Stimulated activated CD8-positive, alpha-beta memory T cell treated with anti-CD3 and anti-CD28 coated beads, Interleukin-15, amount 100 ng/mL, for 48 hours (primary cell): ENCODE data around the gene INO80B.
"Not testable (repeated sequence)": the region's sequence is repeated elsewhere in the genome, so short reads cannot be mapped to it uniquely, and the experiment has no call there.

Source experiments
- DNase-seq, 2 donors: peaks; one replicate each; pipeline ENCODE4 v3.0.0-alpha.2; 2020; ENCODE audit warnings: low read depth in 2 of 2

The INO80B gene

DNA sequence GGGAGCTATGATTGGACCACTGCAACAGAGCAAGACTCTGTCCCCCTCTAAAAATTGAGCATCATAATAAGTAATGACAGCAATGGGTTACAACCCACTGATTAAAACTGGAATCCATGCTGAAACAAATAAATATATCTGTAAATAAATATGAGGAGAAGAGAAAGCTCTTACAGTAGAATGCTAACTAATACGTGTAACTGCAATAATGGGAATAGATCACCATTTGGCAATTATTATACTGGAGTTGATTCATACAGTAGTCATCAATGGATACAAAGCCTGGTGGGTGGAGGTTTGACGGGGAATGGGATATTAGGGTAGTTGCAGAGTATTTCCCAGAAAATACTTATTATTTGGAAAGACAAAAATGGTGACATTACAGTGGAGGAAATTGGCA lies 6.1 kb upstream of the INO80B start:
- DNase-seq = no peak

GRCh38 chr2:74450570-74451190 lies 4.2 kb upstream of the INO80B start:
- no peak for DNase-seq

DNA sequence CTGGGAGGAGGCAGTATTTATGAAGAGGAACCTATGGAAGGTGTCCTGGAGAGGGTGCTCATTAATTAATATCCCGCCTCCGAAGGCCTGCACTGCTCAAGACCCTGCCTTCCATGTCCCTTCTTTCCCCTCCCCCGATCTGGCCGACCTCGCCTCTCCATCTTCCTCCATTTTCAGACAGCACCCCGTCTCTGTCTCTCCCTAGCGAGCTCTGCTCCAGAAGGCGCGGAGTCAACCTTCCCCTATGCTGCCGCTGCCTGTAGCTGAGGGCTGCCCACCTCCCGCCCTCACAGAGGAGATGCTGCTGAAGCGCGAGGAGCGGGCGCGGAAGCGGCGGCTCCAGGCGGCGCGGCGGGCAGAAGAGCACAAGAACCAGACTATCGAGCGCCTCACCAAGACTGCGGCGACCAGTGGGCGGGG lies 2.3 kb downstream of the INO80B start:
- DNase-seq = no peak

DNA sequence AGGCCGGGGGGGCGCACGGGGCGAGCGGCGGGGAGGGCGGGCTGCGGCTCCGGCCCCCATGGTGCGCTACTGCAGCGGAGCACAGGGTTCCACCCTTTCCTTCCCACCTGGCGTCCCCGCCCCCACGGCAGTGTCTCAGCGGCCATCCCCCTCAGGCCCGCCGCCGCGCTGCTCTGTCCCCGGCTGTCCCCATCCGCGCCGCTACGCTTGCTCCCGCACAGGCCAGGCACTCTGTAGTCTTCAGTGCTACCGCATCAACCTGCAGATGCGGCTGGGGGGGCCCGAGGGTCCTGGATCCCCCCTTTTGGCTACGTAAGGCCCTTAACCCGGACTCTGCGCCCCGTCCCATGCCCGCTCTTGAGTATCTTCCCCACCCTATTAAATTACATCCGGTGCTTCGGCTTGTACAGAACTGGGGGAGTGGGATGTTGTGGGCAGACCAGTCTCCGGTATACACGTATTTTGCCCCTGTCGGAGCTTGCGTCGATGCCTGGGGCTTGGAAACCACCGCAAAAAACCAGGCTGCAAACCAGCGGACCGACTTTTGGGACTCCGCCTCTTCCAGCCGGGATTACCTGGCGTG lies 2.8 kb downstream of the INO80B start:
- peak; percentile 79 to 80 for DNase-seq

- DNase-seq = peak; percentile 99
Measured at GRCh38 chr2:74458132-74458937, 3.4 kb downstream of the INO80B start, which contains the start of gene WBP1. WBP1 (plus strand) TSS chr2:74458438; CDS start chr2:74458603, 165 bp downstream.

DNA sequence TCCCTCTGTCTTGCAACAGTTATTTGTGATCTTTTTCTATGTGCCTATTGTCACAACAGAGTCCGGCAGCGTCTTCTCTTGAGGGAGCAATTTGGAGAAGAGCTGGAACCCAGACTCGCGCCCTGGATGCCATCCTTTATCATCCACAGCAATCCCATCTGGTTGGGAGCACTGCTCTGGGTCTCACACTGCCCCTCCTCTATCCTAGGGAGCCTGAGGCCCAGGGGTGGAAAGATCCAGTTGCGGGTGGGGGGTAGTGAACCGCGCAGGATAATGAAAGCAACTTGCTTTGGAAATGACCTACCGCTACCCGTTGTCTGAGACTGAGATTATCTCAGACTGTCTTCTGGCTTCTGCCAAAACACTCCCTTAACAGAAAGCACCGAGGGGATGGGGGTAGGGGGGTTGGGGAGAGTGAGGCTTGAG lies 4.1 kb downstream of the INO80B start:
- no peak for DNase-seq

DNA sequence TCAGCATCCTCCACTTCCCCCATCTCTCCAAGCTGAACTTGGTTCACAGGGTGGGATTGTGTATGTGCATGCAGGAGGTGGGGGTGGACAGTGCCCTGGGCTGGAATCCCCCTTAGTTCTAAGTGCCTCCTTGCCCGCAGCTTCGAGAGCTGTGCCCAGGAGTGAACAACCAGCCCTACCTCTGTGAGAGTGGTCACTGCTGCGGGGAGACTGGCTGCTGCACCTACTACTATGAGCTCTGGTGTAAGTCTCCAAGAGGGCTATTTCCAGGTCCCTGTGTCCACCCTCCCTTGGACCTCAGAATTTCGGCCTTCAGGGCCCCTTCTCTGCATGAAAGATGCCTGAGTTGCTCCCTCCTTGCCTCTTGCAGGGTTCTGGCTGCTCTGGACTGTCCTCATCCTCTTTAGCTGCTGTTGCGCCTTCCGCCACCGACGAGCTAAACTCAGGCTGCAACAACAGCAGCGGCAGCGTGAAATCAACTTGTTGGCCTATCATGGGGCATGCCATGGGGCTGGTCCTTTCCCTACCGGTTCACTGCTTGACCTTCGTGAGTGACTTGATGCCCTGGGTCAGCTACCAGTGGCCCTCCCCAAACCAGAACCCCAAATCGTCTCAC lies 4.7 kb downstream of the INO80B start:
- DNase-seq = not testable (repeated sequence)

DNA sequence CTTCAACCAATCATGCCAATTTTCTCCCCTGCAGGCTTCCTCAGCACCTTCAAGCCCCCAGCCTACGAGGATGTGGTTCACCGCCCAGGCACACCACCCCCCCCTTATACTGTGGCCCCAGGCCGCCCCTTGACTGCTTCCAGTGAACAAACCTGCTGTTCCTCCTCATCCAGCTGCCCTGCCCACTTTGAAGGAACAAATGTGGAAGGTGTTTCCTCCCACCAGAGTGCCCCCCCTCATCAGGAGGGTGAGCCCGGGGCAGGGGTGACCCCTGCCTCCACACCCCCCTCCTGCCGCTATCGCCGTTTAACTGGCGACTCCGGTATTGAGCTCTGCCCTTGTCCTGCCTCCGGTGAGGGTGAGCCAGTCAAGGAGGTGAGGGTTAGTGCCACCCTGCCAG lies 5.3 kb downstream of the INO80B start:
- not testable (repeated sequence) for DNase-seq

DNA sequence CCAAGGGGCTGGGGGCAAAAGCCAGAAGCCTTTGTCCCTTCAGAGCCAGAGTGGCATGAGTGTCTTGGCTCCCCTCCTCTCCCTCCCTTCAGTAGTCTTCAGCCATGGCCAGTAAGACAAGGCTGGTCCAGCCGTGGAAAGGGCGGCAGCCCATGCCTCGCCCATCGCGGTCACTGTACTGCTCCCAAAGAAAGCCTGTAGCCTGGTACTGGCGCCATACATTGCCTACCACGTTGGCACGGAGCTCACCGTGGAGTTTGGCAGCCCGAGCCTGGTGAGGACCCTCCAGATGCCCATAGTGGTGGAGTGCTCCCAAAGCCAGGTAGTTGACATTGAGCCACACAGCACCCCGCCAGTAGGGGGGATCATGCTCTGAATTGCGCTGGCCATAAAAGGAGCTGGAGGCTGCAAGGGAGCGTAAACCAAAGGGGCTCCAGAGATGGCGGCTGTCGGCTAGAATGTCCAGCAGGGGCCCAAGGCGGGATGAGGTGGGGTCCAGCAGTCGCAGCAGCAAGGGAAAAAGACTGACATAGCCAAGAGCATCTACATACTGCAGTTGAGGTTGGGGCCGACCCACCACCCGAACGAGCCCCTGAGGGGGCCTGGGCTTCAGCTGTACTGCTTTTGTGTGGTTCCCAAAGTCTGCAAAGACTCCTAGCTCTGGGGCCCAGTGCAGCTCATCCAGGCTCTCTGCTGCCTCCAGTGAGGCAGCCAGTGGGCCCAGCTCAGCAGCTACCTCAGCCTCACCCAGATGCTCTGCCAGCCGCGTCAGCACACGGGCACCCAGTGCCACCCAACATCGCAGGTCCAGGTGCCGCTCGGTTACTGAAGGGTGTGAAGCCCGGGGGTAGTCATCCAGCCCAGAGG lies 6.5 kb downstream of the INO80B start:
- no peak for DNase-seq

DNA sequence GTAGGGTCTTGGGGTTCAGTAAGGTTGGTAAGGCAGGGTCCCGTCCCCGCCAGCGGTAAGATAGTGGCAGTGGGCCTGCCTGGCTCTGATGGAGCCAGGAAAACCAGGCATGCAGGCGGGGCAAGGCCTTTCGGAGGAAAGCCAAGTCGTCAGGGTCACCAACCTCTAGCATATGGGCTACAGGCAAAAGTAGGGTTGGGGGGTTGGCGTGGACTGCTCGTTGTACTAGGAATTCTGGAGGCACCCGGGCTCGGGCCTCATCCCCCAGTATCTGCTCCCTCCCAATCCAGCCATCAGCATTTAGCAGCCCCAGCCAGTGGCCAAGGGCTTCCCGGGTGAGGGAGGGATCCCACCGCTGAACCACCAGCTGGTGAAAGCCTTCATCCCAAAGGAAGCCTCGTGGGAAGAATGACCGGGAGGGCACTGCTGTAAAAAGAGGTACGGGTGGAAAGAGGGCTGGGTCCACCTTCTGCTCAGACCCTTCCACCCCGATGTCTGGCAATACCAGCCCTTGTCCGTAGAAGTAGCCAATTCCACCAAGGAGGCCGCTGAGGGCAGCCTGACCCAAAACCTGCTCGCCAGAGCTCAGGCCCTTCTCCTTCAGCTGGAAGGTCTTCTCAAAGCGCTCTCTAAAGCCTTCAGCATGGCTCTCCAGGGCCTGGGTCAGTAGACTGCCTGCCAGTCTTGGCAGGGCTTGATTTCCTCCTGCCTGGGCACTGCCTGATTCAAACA lies 7.3 kb downstream of the INO80B start:
- no peak for DNase-seq

GRCh38 chr2:74462786-74463105 lies 7.9 kb downstream of the INO80B start:
- DNase-seq = no peak

DNA sequence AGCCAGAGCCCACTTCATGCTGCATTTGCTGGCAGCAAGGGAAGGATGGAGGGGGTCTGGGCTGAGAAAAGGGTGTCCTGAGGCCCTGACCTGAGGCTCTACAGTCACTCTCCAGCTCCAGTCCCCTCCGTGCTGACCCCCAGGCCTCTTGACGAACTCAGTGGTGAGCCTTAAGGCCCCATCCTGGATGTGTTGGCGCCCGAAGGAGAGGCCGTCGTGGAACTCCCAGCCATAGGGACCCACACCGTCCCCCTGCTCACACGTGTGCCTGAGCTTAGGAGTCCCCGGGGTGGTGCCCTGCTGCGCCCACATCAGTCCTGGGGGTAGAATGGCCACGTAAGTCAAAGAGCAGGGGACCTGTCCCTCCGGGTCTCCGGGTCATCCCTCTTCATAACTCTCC lies 9.5 kb downstream of the INO80B start:
- DNase-seq = no peak

DNA sequence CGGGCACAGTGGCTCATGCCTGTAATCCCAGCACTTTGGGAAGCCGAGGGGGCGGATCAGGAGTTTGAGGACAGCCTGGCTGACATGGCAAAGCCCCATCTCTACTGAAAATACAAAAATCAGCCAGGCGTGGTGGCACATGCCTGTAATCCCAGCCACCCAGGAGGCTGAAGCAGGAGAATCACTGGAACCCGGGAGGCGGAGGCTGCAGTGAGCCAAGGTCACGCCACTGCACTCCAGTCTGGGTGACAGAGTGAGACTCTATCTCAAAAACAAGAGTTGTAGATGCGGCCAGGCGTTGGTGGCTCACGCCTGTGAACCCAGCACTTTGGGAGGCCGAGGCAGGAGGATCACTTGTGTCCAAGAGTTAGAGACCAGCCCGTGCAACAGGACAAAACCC lies 15.9 kb downstream of the INO80B start:
- DNase-seq = not testable (repeated sequence)

DNA sequence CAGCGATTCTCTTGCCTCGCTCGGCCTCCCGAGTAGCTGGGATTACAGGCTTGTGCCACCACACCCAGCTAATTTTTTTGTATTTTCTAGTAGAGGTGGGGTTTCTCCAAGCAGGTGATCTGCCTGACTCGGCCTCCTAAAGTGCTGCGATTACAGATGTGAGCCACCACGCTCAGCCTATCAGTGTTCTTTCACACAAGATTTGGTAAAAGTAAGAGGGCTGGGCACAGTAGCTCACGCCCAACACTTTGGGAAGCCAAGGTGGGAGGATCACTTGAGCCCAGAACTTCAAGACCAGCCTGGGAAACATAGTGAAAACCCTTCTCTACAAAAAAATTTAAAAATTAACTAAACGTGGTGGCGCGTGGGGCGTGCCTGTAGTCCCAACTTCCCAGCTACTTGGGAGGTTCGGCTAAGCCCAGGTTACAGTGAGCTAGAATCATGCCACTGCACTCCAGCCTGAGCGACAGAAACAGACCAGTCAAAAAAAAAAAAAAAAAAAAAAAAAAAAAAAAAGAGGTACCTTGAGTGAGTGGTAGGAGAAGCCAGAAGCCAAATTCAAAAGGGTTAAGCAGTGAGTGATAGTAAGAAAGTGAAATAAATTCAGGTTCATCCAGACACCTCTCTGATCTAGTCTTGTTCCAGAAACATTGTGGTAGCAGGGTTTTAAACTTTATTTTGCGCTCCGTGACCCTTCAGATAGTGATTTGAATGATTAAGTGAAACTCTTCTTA lies 16.6 kb downstream of the INO80B start:
- no peak for DNase-seq

DNA sequence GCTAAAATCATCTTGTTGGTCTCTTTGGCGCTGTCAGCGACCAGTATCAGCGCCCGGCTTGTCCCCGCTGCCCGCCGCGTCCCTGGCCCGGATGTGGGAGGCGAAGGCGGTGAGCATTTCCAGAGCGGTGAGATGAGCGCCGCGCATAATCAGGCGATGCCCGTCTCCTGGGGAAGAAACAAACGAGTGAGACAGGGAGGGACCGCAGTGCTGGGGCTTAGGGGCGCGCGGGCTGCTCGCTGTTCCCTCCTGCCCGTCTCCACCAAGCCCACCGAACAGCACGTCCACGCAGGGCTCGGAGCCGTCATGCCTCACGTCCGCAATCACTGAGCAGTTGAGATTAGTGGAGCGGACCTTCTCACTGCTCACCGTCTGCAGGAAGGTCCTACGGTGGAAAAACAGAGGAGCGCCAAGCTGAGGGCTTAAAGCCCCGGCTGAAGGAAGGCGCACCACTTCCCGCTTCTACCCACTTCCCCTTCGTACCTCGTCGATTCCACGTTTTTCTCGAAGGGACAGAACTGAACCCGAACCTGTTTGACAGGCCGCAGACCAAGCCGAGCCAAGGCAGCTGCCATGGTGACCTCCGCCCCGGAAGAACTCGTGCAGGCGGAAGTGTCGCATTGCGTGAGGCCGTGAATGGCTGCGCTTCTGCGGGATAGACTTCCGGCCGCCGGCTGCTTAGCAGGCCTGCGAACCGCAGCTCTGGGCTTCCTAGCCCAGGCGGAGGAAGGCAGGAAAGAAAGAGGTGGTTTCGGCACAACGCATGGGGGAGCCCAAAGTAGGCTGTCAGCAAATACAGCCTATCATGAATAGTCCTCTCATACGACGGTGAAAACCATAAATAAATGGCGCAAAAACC lies 17.4 kb downstream of the INO80B start, which contains the start of gene MRPL53:
MRPL53 (minus strand) TSS at position 595 of the 859 bp plus-strand sequence; CDS start at position 575, 20 bp downstream.
- peak; percentile 88 to 90 for DNase-seq

DNA sequence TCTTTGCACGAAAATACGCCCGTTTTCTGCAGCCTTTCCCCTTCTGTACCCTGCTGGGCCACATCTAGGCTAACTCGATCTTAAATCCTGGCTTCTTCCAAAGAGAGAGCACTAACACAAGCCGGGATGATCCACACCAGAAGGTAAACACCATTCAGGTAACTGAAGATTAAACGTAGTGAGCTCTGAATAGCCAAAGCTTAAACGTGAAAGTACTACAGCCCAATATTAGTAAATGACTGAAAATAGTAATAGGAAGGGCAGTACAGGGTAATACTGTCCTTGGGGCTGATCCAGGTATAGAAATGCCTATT lies 18.0 kb downstream of the INO80B start:
- no peak for DNase-seq

- DNase-seq = no peak
Measured at GRCh38 chr2:74474481-74474880, 19.6 kb downstream of the INO80B start.

GRCh38 chr2:74474899-74475298 lies 20.0 kb downstream of the INO80B start:
- DNase-seq = no peak

DNA sequence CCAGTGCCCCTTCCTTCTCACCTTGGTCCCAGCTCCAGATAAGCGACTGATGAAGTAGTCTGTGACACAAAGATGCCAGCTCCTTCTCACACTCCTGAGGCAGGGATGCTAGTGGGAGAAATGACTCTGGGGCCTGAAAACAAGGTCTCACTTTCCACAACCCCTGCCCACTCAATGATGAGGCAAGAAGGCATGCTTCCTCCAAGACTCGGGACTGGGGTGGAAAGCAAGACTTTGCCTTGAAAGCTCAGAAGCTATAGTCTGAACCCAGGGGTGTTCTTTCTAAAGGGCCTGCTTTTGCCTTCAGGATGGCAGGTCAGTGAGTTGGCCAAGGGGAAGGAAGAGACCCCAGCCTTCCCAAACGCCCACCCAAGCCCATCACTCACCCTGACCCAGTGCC lies 26.5 kb downstream of the INO80B start:
- no peak for DNase-seq
